GM19099 (cell line): ENCODE measurements around the gene CCDC134.

Source experiments
- POLR2A ChIP-seq: IDR thresholded peaks from 3 replicates; pipeline ENCODE4 v1.6.1; 2011; ENCODE audit warnings: low read depth; ENCODE audit not compliant: insufficient read length; ENCODE audit errors: extremely low read depth

CCDC134 gene

DNA sequence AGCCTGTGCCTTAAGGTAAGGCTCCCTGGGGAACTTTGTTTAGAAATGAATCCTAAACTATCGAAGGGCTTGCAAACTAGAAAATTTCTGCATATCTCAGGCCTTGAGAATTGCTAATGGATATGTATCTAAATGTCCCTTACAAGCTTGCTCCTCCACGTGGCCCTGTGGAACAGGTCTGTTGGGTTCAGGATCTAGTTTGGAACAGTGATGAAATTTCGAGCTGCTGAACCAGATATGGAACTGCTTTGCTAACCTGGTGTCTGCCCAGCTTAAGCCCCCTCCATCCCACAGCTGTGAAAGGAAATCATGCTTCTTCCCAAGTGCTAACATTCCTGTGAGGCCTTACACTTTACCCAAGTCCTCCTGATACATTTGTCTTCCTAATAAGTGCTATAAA lies 44.0 kb downstream of the CCDC134 start:
- no peak for TF ChIP-seq POLR2A

DNA sequence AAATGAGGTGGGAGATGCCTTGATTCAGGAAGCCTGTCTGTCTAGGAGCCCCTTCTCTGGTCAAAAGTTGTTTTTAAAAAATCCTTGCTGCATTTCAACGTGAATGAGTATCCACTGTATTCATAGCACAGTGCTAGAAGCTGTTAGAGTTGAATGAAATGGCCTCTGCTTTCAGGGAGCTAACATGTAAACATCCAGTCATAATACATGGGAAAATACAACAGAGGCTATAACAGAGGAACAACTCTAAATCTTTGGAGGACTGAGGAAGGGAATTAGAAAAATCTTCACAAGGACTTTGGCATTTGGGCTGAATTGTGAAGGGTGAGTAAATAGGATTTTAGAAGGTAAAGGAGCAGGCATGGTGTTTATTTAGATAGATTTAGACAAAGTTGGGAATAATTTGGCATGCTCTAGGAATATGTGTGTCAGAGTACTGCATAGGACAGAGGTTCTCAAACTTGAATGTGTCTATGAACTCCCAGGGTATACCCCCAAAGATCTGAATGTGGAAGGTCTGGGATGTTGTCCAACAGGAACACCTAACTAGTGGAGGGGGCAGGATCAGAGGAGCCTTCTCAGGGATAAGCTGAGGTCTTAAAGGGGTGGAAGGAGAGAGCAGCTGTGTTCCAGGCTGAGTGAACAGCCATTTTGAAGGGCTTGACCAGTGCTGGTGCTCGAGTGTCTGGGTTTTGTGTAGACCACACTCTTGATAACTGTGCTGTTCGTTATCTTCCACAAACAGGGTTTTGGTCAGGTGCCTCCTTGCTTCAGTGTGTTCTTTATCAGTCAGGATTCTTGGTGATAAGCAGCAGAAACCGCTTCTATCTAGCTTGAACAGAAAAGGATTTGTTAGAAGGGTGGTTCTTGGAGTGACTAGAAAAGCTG lies 45.1 kb downstream of the CCDC134 start:
- TF ChIP-seq POLR2A: no peak

DNA sequence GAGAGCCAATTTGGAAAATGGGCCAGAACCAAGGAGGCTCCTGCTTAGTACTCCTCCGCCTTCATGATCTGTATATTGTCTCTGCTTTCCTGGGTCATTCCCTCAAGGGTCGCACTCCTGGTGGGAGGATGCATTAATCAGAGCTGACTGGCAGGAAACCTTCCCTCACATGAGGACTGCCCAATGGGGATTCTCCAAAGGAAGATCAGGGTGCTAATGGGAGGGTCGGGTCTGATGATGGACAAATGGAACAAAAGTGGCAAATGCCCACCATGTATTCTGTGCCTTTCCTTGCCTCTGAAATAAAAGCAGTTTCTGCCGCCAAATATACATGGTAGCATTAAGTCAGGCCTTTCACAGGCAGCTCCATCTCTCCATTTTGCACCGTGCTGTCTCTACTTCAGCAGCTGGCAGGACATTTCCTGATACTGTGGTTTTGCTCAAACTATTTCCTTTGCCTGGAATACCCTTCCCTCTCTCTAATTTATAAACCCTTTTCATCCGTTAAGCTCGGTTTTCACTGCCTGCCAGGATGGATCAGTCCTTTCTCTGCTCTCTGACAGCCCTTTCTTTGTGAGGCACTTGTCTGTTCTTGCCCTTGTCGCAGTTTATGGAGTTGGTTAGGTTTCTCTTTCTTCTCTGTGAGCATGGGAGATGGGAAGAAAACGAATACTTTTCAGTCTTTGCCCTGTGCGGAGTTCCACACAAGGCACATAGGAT lies 45.9 kb downstream of the CCDC134 start:
- TF ChIP-seq POLR2A: no peak

DNA sequence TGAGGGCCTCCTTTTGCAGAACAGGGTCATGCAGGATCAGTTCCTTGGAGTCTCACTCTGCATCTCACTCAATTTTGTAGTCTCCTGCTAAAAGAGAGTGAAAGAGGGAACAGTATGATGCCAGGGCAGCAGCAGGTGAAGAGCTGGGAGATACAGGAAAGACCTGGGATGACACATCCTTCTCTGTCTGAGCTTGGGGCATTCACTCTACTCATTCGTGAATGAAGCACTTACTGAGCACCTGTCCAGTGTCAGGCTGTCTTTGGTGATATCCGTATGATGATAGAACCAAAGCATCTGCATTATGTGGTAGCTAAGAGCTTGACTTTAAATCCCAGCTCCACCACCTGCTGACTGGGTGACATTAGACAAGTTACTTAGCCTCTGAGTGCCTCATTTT lies 46.8 kb downstream of the CCDC134 start:
- TF ChIP-seq POLR2A: no peak

DNA sequence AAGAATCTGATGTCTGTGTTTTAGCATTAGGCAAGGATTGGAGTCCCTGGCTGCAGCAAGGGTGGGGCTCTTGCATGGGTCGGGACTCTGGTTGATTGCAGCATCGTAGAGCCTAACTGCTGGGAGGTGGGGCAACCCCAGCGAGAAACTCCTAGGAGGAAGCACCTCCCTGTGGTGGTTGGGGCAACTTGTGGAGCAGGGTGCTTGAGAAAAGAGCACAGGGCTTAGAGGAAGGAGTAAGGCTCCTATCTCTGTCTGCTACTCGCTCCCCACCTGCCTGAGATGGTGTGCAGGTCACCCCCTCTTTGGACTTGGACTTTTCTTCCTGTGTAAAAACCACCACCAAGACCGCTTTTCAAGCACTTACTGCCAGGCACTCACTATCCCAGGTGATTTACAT lies 48.0 kb downstream of the CCDC134 start:
- no peak for TF ChIP-seq POLR2A

DNA sequence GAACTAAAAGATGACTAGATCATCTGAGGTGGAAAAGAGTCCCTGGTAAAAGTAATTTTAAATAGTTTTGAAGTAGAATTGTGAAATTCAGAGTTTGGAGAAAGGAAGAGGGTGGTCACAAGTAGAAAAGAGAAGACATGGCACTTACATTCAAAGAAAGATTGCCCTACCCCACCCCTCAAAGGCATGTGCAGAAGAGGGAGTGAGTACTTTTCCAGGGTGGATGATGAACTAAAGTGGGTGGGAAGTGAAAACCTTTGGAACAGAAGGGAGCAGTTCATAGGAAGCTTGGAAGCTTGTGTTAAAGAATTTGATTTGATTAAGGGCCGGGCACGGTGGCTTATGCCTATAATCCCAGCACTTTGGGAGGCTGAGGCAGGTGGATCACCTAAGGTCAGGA lies 56.0 kb downstream of the CCDC134 start:
- no peak for TF ChIP-seq POLR2A

DNA sequence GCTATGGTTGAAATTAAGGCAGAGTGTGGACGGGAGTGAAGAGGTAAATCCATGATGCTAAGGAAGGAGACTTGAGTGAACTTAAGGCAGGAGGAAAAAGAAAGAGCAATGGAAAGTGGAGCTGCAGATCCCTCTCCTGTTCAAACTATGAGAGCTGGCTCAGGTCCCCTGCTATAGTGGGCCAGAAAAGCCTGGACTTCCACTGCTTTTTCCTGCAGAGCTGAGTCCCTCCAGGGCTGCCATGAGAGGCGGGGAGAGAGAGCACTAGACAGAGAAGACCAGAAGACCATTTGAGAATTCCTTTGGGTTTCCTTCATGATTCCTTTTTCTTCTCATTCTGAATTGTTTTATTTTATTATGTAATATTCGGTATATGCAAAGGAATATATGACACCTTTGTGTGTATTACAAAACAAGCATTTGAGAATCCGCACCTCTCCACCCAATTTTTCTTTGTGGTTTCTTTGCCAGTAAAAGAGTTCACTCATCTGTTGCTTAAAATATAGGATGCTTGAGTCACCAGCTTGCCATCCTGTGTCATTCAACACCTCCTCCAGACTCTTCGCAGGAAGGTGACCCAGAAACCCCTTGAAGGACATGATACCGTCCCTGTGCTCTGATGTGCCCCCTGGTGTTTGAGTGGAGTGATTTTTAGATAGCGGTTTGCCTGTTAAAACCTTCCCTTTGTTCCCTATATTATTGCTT lies 56.8 kb downstream of the CCDC134 start:
- no peak for TF ChIP-seq POLR2A

DNA sequence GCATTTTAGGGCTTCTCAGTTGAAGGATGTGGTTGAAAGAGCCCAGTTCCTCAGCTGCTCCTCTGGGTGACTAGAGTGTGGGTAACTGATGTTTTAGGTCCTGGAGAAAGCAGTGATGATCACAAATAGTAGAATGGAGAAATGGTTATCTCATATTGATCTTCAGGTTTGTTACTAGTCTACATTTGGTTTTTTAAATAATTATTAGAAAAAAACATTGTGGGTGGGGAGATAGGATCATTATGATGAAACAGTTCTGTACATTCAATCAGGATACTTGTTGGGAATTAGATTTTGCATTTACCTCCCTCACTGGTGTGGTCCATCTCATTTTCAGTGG lies 57.4 kb downstream of the CCDC134 start:
- TF ChIP-seq POLR2A: no peak

DNA sequence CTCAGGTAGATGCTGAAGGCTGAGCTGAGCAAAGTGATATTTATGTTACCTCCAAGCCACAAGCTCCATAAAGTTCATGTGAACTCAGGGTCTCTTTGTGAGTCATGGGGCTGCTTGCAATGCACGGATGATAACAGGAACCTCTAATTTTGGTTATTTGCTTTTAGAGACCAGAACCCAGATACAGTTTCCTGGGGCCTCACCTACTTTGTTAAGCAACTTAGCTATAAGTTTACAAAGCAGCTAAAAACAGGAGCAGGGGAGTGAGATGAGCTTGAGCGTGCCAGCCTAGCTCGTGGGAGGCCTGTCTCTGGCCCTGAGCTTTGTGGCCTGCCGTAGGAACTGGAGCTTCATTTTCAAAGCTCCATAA lies 61.7 kb downstream of the CCDC134 start:
- TF ChIP-seq POLR2A: peak; percentile 40

DNA sequence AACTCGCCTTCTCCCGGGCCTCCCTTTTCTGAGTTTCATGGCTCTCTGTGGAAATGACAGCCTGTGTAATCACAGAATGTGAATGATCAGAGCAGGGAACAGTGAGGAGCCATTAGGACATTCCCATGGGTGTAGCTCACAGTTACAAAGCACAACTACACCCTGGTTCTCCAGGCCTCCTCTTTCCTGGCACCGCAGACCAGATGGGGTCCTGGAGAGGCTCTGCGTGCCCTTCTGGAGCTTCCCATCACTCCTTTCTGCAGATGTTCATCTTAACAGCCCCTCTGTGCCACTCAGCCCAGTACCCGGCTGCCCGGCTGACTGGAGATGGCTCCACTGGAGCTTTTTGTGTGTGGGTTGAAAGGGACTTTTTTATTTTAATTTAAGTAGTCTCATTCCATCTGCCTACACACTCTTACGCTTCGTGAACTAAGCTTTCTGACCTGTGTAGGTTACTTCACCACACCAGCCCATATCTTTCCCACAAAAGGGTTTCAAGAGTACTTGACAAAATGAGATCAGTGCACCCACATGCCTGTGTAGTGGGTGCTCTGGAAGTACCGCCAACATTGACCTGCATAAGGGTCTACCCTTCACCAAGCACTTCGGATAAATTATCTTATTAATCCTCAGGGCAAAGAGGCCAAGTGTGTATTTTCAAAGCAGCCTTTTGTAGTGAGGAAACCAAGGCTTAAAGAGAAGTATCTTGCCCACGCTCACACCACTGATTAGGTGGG lies 62.2 kb downstream of the CCDC134 start:
- no peak for TF ChIP-seq POLR2A

DNA sequence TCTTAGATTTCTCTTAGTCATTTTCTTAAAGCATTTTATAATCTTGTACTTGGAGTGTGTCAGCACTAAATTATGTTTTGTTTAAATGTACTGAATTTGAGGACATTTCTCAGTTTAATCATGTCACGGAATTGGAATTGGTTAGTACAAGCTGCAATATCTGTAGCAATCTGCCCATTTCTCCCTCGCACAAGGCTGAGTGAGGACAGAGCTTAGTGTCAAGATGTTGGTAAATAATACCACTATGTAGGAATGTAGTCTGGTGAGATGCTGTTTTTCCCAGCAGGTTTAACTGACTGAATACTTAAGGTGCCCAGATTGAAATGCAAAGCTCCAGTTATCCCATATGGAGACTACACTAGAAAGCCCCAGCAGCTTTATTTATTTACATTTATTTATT lies 63.0 kb downstream of the CCDC134 start:
- TF ChIP-seq POLR2A: no peak

DNA sequence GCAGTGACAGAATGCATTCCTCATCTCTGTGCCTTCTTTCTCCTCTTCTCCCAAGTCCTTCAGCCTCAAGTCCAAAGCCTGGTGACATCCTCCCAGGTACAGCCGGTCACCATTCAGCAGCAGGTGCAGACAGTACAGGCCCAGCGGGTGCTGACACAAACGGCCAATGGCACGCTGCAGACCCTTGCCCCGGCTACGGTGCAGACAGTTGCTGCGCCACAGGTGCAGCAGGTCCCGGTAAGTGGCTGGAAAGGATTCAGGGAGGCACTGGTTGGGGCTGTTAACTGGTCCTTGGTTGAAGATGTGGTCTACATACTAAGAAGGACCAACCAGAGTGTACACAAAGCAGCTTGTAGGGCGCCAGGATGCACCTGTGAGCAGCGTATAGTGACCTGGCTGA lies 68.1 kb downstream of the CCDC134 start:
- TF ChIP-seq POLR2A: no peak

DNA sequence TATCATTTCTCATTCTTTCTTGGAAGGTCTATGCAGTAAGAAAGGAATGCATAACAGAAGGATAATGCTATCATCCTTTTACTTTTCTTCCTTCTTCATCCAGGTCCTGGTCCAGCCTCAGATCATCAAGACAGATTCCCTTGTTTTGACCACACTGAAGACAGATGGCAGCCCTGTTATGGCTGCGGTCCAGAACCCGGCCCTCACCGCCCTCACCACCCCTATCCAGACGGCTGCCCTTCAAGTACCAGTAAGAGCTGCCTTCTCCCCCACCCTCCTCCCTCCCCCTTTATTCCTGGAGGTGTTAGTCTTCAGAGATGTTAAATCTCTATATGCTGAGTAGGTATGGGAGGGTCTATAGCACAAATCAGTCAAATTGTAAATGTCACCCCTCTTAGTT lies 70.3 kb downstream of the CCDC134 start:
- no peak for TF ChIP-seq POLR2A

DNA sequence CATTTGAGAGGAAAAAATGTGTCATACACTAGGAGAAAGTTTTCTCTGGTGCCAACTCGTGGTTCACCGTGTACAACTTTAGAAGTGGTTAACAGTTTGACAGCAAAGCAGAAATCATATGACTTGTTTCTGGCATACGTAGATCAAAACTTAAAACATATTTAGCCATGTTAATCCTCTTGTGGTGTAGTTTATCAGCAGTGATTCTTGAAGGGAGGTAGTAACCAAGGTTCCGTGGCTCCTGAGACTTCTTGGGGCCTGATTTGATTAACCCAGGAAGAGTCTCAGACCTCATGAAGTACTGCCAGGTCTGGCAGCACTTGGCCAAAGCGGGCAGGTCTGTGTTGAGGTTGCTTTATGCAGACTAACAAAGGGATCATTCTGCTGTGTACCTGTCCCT lies 72.9 kb downstream of the CCDC134 start:
- no peak for TF ChIP-seq POLR2A

DNA sequence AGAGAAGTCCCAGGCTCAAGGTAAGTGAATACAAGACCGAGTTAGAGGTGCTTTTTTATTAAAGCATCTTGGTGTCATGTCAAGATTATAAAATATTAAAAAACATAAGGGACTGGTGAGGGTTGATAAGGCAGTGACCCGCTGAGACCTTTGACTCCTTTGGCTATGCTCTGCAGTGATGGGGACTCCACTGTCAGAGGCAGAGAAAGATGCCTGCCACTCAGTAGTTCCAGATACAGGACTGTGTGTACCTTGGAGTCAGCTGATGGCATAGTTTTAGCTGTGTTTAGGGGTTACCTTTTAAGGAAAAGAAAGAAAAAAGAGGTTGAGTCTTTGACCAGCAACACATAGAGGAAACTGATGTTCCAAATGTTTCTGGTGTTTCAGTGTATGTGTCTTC lies 73.6 kb downstream of the CCDC134 start:
- TF ChIP-seq POLR2A: no peak
